Coronary artery (tissue), 2 donors: ENCODE measurements around the gene CEP170.

Source experiments
- DNase-seq: peaks from one replicate; pipeline ENCODE4 v3.0.0-alpha.2; 2017; ENCODE audit warnings: low spot score
- H3K27ac ChIP-seq, 2 donors: fragments of 200-600 bp; sonication (generic); one replicate each; pipeline ENCODE4 v1.5.1; 2016 to 2019
- H3K4me3 ChIP-seq: fragments of 200-600 bp; sonication (generic); 2 replicates; pipeline ENCODE4 v1.5.1; 2016; ENCODE audit warnings: mild to moderate bottlenecking, moderate library complexity
- TF ChIP-seq, protein P1 (sequence below): fragments of 200-600 bp; sonication (generic); IDR thresholded peaks from one replicate; pipeline ENCODE4 v1.5.1; 2019; ENCODE audit warnings: antibody characterized with exemption

Gene CEP170

DNA sequence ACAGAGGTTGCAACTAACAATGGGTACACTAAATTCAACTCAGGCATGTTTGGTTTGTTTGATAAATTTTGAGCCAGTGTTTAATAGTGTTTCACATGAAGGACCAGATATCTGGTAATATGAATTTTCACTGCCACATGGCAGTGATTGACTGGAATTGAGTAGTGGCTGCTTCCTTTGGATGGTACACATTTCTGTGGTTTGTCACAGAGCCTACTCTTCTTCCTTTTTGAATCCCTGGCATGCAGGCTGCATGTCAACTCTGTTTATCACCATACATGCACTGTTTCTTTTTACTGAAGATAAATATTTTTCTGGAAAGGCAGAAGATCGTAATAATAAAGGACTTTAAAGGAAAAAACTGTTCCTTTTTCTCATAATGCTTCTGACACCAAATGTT is 36.2 kb upstream of the CEP170 start:
- Histone ChIP-seq H3K27ac (no peak overlapping the region), H3K4me3 (no peak overlapping the region)
- TF ChIP-seq, protein P1, sequence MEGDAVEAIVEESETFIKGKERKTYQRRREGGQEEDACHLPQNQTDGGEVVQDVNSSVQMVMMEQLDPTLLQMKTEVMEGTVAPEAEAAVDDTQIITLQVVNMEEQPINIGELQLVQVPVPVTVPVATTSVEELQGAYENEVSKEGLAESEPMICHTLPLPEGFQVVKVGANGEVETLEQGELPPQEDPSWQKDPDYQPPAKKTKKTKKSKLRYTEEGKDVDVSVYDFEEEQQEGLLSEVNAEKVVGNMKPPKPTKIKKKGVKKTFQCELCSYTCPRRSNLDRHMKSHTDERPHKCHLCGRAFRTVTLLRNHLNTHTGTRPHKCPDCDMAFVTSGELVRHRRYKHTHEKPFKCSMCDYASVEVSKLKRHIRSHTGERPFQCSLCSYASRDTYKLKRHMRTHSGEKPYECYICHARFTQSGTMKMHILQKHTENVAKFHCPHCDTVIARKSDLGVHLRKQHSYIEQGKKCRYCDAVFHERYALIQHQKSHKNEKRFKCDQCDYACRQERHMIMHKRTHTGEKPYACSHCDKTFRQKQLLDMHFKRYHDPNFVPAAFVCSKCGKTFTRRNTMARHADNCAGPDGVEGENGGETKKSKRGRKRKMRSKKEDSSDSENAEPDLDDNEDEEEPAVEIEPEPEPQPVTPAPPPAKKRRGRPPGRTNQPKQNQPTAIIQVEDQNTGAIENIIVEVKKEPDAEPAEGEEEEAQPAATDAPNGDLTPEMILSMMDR: no peak
- no peak for DNase-seq

GRCh38 chr1:243288062-243288461 is 33.0 kb upstream of the CEP170 start:
- TF ChIP-seq, protein P1: no peak
- DNase-seq: no peak
- peak overlapping the region in 1 of 2 donors; percentile 57 for H3K27ac ChIP-seq
- no peak overlapping the region for H3K4me3 ChIP-seq

- H3K4me3 ChIP-seq: no peak overlapping the region
- DNase-seq: no peak
- TF ChIP-seq, protein P1: no peak
- peak overlapping the region in 1 of 2 donors; percentile 57 for H3K27ac ChIP-seq
These were observed 32.6 kb upstream of the CEP170 start for GRCh38 chr1:243287652-243288051.

DNA sequence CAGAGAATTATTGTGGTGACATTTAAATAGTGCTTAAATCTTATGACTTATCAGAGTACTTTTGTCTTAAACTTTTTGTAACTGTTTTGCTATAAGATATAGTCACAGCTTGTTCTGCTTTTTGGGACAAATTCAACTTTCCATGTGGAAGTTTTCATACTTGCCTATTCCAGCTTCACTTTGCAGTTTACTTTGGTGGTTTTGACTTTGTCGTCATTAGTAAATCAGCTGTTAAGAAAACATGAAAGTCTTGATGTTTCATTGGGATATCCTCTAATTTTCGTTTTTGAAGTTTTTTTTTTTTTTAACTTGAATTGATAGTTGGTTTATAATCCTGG is 32.0 kb upstream of the CEP170 start:
- H3K27ac ChIP-seq: peak overlapping the region in 1 of 2 donors; percentile 49
- no peak overlapping the region for H3K4me3 ChIP-seq
- TF ChIP-seq, protein P1: no peak
- DNase-seq: no peak

- no peak for DNase-seq
- Histone ChIP-seq H3K4me3 (no peak overlapping the region), H3K27ac (peak overlapping the region in 1 of 2 donors; percentile 49)
- TF ChIP-seq, protein P1: no peak
These were observed 31.5 kb upstream of the CEP170 start for GRCh38 chr1:243286409-243287122.

GRCh38 chr1:243281672-243282071 is 26.6 kb upstream of the CEP170 start:
- TF ChIP-seq, protein P1: no peak
- no peak overlapping the region for H3K27ac ChIP-seq
- DNase-seq: no peak
- no peak overlapping the region for H3K4me3 ChIP-seq

DNA sequence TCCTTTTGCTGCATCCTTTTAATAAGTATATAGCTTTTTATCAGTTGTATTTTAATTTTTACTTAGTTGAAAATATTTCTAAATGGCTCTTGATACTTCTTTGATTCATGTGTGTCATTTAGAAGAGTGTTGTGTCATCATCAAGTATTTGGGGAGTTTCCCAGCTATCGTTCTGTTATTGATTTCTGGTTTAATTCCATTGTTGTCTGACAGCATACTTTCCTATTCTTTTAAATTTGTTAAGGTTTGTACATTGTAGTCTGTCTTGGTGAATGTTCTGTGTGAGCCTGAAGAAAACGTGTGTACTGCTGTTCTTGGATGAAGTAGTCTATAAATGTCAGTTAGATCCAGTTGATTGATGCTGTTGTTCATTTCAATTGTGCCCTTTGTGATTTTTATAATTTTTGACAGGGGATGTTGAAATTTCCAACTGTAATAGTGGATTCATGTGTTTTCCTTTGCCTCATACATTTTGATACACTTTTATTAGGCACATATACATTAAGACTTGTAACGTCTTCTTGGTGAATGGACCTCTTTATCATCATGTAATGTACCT is 25.6 kb upstream of the CEP170 start:
- TF ChIP-seq, protein P1: no peak
- H3K4me3 ChIP-seq: no peak overlapping the region

More for the DNA sequence above, 25.6 kb upstream of the CEP170 start:
- DNase-seq: no peak
- H3K27ac ChIP-seq: no peak overlapping the region
